ENCODE data around the gene HADHA. TPM values are rescaled to one million over a fixed set of nuclear protein-coding genes. Genes with fewer than 3 reads are reported as not detected.
"Not testable (repeated sequence)": the region's sequence is repeated elsewhere in the genome, so short reads cannot be mapped to it uniquely, and the experiment has no call there.

HADHA gene
- total and polyA plus RNA-seq, 2 donors (not counting 1 experiment from before 2014, with no cell fraction given) = 29.8 to 96.7 TPM

DNA sequence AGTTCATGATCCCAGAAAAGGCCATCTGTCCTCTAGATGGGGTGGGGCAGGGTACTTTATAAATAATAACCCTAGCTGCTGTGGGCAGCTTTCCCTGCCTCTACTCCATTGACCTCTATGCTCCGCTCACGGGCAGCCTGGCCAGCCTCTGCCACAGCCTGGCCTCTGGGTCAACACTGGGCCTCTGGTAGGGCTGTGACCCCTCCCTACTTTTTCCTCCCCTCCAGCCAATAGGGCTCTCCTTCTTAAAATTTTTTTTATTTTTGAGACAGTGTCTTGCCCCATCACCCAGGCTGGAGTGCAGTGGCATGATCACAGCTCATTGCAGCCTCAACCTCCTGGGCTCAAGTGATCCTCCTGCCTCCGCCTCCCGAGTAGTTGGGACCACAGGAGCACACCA, 75.6 kb downstream of the HADHA start:
- DNase-seq (no peak), ATAC-seq (ENCODE audit: low read depth) (no peak)
- Histone ChIP-seq H3K4me3 (ENCODE audit: control extremely low read depth in 1 of 5, extremely low read depth in 1 of 5, insufficient read depth in 1 of 5, low read depth in 2 of 5, low read length in 4 of 5) (no peak overlapping the region), H3K27ac (ENCODE audit: low read length in 2 of 2) (no peak overlapping the region), H3K36me3 (replicated peaks in 1 of 2; ENCODE audit: control extremely low read depth in 1 of 2, control insufficient read depth in 1 of 2, extremely low read depth in 1 of 2, insufficient read depth in 2 of 2, low read length in 1 of 2) (no peaks in the 10 kb centered on the region), H3K4me1 (ENCODE audit: control insufficient read depth in 2 of 2, insufficient read depth in 2 of 2, low read length in 2 of 2) (peaks cover 12% of the 10 kb centered on the region in 2 donors), H3K27me3 (replicated peaks in 1 of 4; ENCODE audit: control extremely low read depth in 1 of 4, control insufficient read depth in 3 of 4, insufficient read depth in 4 of 4, low read length in 3 of 4) (peaks cover 0 to 25% (median 7%) of the 10 kb centered on the region in 4 experiments), H3K9me3 (ENCODE audit: control extremely low read depth in 1 of 3, control insufficient read depth in 2 of 3, insufficient read depth in 1 of 3, low read length in 2 of 3) (peaks cover 0 to 11% (median 0%) of the 10 kb centered on the region in 3 donors), H3K4me2 (replicated peaks; ENCODE audit: low read depth, low read length, poor library complexity, severe bottlenecking) (no peak overlapping the region), H3K9ac (ENCODE audit: low read length) (no peak overlapping the region), H4K20me1 (ENCODE audit: control insufficient read depth, insufficient read depth, low read length, poor library complexity, severe bottlenecking) (no peaks in the 10 kb centered on the region), H3K79me2 (ENCODE audit: control insufficient read depth, insufficient read depth, low read length) (no peaks in the 10 kb centered on the region), H2AFZ (ENCODE audit: insufficient read depth, low read depth, low read length, poor library complexity, severe bottlenecking) (no peak overlapping the region)
- intact Hi-C loops (cut with micrococcal nuclease) = no loop called here
- Mint-ChIP-seq H3K4me3 (no peak overlapping the region), H3K9me3 (ENCODE audit: insufficient read depth) (no peaks in the 10 kb centered on the region), H3K4me1 (peaks cover 8% of the 10 kb centered on the region), H3K27me3 (peaks cover 24% of the 10 kb centered on the region), H3K27ac (no peak overlapping the region)
- CTCF ChIA-PET = interaction anchor here (0.7 kb wide), 1 partner anchor 84 kb away, joined by 3 read pairs; no protein-coding TSS in a partner anchor
- WGBS (ENCODE audit: insufficient coverage) = 100% methylated on average over 4 of the region's 4 CpGs
- POLR2A ChIA-PET = no interaction called here
- no peak for TF ChIP-seq EZH2 (IDR thresholded peaks at IDR 0.05; ENCODE audit: borderline replicate concordance, insufficient read depth, low read depth, low read length, poor library complexity, severe bottlenecking)
- TF ChIP-seq, protein P1, sequence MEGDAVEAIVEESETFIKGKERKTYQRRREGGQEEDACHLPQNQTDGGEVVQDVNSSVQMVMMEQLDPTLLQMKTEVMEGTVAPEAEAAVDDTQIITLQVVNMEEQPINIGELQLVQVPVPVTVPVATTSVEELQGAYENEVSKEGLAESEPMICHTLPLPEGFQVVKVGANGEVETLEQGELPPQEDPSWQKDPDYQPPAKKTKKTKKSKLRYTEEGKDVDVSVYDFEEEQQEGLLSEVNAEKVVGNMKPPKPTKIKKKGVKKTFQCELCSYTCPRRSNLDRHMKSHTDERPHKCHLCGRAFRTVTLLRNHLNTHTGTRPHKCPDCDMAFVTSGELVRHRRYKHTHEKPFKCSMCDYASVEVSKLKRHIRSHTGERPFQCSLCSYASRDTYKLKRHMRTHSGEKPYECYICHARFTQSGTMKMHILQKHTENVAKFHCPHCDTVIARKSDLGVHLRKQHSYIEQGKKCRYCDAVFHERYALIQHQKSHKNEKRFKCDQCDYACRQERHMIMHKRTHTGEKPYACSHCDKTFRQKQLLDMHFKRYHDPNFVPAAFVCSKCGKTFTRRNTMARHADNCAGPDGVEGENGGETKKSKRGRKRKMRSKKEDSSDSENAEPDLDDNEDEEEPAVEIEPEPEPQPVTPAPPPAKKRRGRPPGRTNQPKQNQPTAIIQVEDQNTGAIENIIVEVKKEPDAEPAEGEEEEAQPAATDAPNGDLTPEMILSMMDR (IDR thresholded peaks at IDR 0.05) = no peak

DNA sequence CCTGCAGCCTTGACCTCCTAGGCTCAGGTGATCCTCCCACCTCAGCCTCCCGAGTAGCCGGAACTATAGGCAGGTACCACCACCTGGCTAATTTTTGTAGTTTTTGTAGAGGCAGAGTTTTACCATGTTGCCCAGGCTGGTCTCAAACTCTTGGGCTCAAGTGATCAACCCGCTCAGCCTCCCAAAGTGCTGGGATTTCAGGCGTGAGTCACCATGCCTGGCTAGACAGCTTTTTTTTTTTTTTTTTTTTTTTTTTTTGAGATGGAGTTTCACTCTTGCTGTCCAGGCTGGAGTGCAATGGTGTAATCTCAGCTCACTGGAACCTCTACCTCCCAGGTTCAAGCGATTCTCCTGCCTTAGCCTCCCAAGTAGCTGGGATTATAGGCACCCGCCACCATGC, 77.9 kb downstream of the HADHA start:
- H3K27ac ChIP-seq (ENCODE audit: low read length in 2 of 2); H3K27ac Mint-ChIP-seq; H3K4me1 ChIP-seq (ENCODE audit: control insufficient read depth in 2 of 2, insufficient read depth in 2 of 2, low read length in 2 of 2); POLR2A ChIA-PET; H3K79me2 ChIP-seq (ENCODE audit: control insufficient read depth, insufficient read depth, low read length); CTCF ChIA-PET; H4K20me1 ChIP-seq (ENCODE audit: control insufficient read depth, insufficient read depth, low read length, poor library complexity, severe bottlenecking); H3K4me3 ChIP-seq (ENCODE audit: control extremely low read depth in 1 of 5, extremely low read depth in 1 of 5, insufficient read depth in 1 of 5, low read depth in 2 of 5, low read length in 4 of 5); H3K9ac ChIP-seq (ENCODE audit: low read length); H3K9me3 Mint-ChIP-seq (ENCODE audit: insufficient read depth); H3K4me1 Mint-ChIP-seq; H3K36me3 ChIP-seq (replicated peaks in 1 of 2; ENCODE audit: control extremely low read depth in 1 of 2, control insufficient read depth in 1 of 2, extremely low read depth in 1 of 2, insufficient read depth in 2 of 2, low read length in 1 of 2); H3K4me2 ChIP-seq (replicated peaks; ENCODE audit: low read depth, low read length, poor library complexity, severe bottlenecking); H2AFZ ChIP-seq (ENCODE audit: insufficient read depth, low read depth, low read length, poor library complexity, severe bottlenecking); H3K4me3 Mint-ChIP-seq; intact Hi-C loops (cut with micrococcal nuclease); H3K9me3 ChIP-seq (ENCODE audit: control extremely low read depth in 1 of 3, control insufficient read depth in 2 of 3, insufficient read depth in 1 of 3, low read length in 2 of 3); ATAC-seq (ENCODE audit: low read depth); H3K27me3 ChIP-seq (replicated peaks in 1 of 4; ENCODE audit: control extremely low read depth in 1 of 4, control insufficient read depth in 3 of 4, insufficient read depth in 4 of 4, low read length in 3 of 4); DNase-seq: not testable (repeated sequence)
- WGBS (ENCODE audit: insufficient coverage) = 94% methylated on average over 2 of the region's 6 CpGs
- peaks cover 16% of the 10 kb centered on the region for H3K27me3 Mint-ChIP-seq
